MV-4-11 (cell line): ENCODE results near the gene ZNF33A.
"Not testable (repeated sequence)": the region's sequence is repeated elsewhere in the genome, so short reads cannot be mapped to it uniquely, and the experiment has no call there.

Experiments used
- DNase-seq: peaks from one replicate; lab custom pipeline; 2025; lab: John Stamatoyannopoulos, UW

Gene ZNF33A

DNA sequence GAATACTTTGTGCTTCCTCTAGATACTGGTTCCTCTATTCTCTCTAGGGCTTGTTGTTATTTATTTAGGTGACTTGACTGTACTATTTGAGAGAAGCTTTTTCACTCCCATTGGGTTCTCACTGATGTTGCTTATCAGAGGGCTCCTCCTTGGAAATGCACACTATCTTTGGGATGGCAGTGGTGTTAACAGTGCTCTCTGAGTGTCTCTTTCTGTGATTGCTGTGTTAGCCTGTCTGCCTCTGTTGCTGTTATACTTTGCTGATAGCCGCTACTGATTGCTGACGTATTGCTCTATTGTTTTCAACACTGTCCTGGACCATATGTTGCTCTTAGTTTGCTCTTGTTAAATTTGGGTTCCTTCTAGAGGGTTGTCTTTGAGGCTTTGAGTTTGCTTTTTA lies 34.7 kb downstream of the ZNF33A start:
- no peak for DNase-seq

DNA sequence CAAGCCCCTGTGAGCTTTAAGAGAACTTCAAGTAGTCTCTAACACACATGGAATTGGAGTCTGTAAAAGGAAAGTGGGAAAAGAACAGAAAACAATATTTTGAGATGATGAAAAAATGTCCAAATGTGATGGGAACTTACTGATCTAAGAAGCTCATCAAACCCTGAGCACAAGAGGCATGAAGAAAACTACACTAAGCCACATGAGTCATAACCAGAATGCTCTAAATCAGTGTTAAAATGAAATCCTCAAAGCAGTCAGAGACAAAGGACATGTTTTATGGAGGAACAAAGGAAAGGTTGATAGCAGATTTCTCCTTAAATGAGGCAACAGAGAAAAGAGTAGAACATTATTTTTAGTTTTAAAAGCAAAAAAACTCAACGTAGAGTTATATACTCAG lies 37.2 kb downstream of the ZNF33A start:
- no peak for DNase-seq

DNA sequence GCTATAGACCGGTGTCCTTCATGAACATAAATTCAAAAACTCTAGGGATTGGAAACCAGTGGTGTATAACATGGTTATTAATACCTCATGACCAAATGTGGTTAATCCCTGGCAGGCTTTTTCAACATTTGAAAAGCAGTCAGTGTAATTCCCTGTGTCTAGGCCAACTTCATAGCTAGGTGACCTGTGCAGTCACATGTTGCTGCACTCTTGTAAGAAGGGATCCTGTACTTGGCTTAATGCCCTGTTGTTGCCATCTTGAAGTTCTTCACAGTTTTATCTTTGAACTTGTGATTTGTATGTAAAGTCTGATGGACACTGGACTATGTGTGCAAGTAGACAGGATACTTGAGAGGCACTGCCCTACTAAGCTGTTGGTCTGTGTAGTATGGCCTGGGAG lies 39.7 kb downstream of the ZNF33A start:
- no peak for DNase-seq

DNA sequence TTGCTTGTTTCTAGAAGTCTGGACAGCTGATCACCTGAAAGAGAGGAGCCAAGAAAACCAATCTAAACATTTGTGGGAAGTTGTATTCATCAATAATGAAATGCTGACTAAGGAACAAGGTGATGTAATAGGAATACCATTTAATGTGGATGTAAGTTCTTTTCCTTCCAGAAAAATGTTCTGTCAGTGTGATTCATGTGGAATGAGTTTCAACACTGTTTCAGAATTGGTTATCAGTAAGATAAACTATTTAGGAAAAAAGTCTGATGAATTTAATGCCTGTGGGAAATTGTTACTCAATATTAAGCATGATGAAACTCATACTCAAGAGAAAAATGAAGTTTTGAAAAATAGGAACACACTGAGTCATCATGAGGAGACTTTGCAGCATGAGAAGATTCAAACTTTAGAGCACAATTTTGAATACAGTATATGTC lies 43.9 kb downstream of the ZNF33A start:
- DNase-seq: peak; percentile 48

DNA sequence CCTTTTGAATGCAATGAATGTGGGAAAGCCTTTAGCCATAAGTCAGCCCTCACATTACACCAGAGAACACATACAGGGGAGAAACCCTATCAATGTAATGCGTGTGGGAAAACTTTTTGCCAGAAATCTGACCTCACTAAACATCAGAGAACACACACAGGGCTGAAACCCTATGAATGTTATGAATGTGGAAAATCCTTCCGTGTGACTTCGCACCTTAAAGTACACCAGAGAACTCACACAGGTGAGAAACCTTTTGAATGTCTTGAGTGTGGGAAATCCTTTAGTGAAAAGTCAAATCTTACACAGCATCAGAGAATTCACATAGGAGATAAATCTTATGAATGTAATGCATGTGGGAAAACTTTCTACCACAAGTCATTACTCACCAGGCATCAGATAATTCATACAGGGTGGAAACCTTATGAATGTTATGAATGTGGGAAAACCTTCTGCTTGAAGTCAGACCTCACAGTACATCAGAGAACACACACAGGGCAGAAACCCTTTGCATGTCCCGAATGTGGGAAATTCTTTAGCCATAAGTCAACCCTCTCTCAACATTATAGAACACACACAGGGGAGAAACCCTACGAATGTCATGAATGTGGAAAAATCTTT lies 44.9 kb downstream of the ZNF33A start:
- DNase-seq: not testable (repeated sequence)

DNA sequence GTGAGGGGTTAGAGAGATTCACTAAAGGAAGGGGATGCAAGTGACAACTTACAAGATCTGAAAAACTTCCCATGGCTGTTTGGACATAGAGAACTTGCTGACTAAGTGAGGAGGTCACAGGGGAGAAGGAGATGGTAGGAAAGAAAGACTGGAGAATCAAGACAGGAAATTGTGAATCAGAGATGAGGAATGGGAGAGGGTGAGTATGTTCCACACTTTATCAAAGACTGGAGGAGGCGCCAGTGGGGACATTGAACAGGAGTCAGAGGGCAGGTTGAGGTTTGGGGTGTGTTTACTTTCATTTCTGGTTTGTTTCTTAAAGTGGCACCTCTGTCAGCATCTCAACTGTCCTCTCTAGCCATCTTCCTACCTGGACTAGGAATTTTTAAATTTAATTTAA lies 59.2 kb downstream of the ZNF33A start:
- DNase-seq: not testable (repeated sequence)

DNA sequence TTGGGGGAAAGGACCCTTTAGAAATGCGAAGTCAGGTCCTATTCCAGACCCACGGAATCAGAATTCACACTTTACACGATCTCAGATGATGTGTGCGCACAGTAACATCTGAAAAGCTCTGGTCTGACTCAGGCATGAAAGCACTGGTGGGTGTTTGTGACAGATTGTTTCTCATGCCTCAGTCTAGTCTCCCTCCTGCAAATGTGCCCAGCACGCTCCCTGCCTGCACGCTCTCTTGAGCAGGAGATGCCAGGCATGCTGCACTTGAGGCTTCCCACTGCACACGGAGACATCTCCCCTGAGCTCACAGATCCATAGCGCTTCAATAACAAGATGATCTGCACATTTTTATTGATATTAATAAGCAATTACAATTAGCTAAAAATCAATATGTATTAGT lies 60.0 kb downstream of the ZNF33A start:
- no peak for DNase-seq

DNA sequence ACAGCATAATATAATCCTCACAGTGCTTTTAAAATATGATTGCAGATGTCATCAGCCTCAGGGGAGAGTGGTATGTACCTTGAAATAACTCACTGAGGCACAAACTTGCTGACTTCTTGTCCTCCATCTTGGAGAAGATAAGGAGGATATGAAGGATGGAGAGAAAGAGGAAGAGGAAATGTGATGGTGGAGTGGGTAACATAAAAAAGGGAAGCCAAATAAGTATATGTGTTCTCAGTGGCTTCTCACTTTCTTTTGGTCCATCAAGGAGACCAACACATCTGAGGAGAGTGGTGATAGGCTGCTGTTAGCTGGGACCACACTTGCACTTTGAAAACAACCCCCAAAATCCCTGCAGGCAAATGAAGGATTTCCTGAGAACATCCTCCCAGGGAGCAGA lies 62.1 kb downstream of the ZNF33A start:
- DNase-seq: peak; percentile 70

DNA sequence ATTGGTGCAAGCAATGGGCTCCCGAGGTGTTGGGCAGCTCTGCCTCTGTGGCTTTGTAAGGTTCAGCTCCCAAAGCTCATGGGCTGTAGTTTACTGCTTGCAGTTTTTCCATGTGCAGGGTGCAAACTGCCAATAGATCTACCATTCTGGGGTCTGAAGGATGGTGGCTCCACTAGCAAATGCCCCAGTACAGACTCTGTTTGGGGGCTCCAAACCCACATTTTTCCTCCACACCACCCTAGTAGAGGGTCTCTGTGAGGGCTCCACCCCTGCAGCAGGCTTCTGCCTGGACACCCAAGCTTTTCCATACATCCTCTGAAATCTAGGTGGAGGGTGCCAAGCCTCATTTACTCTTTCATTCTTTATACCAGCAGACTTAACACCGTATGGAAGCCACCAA lies 66.2 kb downstream of the ZNF33A start:
- no peak for DNase-seq

DNA sequence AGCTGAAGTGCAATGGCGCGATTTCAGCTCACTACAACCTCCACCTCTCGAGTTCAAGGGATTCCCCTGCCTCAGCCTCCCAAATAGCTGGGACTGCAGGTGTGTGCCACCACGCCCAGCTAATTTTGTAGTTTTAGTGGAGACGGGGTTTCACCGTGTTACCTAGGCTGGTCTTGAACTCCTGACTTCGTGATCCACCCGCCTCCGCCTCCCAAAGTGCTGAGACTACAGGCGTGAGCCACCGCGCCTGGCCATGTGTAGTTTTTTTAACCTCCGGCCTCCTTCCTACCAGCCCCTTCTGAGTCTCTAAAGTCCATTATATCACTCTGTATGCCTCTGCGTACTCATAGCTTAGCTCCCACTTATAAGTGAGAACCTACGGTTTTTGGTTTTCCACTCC lies 82.8 kb downstream of the ZNF33A start:
- DNase-seq: not testable (repeated sequence)

DNA sequence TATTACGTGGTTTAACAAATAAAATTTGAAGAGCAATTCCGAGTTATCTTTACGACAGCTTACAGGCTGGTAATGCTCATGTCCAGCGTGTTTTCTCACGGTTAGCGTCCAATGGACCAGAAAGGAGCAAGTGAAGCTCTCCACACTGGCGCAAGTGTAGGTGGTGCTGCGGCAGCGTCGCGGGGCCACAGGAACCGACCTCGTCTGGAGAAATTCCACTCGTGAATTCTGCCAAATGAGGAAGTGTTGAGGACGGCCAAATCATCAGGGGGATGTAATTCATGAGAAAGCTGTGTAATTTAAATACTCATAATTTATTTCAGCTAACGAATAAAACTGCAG lies 83.3 kb downstream of the ZNF33A start:
- DNase-seq: no peak

DNA sequence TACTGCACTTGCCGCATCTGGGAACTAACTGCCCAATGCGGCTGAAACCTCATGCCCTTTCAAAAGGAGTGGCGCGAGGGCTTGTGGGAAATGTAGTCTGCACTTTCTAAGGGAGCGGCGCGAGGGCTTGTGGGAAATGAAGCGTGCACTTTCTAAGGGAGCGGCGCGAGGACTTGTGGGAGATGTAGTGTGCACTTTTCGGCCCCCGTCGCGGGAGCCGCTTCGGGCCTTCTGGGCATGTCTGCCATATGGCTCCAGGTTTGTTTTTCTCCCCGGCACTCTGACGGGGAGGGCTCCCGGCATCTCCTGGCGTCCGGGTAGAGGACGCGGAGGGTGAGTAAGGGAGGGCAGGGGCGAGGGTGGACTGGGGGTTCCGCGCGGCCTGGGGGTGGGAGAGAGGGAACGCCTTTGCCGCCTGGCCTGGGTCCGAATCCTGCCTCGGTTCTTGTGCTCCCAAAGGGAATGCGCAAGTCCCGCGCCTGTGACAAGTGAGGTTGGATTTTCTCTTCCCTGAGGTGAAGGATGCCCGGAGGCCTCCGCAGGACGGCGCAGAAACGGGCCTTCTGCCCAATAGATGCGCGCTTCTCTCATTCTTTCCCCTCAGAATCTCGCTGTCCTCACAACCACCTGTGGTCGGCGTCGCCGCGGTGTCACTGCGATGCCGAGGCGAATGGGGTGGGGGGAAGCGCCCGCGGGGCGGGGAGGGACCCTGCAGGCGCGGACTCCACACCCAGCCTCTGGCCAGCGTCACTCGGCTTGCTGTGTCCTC lies 83.9 kb downstream of the ZNF33A start, which contains the start of gene ZNF37A:
ZNF37A (plus strand) TSS at position 180 of the 769 bp plus-strand sequence. CDS start 2,281 bp downstream, outside the sequence.
- peak; percentile 96 for DNase-seq

DNA sequence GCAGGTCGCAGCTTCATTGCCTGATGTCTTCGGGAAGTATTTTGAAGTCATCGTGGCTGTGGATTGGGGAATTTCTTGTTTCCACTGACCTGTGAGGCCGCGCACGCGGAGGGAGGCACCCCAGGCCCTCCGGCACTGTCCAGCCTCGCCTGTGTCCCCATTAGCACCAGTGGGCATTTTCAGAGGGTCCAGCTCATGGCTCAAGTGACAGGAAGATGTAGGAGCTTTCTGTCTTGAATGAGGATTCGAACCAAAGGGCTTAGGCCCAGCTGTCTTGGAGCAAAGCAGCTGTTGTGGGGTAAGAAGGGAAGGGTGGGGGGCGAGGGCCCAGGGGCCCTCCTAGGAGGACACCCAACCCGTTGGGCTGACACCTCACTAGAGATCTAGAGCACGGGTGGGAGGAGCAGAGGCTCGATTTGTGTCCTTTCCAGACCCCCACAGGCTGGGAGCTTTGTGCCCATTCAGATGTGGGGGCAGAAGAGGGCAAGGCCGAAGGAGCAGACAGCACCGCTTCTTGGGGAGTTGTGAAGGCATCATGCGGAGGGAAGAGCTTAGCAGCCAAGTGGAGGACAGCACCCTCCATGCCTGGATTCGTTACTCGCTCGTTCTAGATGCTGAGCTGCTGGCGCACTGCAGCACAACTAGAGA lies 84.6 kb downstream of the ZNF33A start:
- DNase-seq: no peak

DNA sequence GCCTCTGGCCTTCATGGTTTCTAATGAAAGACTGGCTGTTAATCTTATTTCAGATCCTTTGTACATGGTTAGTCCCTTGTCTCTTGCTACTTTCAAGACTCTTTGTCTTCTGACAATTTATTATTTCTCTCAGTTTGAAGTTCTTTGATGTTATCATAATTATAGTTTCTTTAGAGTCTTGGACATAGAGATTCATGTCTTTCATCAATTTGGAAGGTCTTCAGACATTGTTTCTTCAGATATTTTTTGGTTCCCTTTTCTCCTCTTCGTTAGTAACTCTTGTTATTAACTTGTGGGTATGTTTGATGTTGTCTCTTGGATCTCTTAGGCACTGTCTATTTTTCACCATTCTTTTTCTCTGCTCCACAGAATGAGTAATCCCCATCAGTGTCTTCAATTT lies 92.4 kb downstream of the ZNF33A start:
- DNase-seq: no peak

DNA sequence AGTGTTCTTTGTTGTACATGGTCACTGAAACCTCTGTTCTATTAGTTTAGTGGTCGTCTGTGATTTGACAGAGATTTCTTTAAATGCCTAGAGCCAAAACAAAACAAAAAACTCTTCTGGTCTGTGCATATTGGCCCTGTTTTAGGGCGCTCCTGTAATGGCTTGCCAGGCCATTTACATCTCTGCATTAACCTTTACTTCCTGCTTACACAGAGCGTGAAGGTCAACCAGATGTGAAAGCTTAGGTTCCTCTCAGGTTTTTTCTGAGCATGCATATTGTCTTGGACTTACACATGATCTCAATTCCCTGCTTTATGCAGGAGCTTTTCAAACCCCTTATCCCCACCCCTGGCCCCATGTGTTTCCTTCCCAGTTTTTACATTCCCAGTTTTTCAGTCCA lies 93.3 kb downstream of the ZNF33A start:
- no peak for DNase-seq

DNA sequence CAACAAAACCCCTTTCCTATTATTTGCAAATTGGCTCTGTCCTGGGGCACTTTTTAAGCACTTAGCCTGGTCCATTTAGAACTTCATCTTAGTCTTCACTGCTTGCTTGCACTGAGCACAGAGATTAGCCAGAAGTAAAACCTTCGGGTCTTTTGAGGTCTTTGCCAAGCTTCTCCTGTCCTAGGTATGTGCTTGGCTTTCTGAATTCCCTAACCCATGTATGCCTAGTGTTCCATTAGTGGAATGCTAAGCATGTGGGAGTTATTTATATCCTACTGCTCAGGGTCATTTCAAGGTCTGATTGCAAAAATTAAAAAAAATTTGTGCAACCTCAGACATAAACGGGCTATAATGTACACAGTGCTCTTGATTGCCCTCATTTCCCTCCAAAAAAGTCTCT lies 101.7 kb downstream of the ZNF33A start:
- DNase-seq: no peak
